HG03045 (cell line): ENCODE data around the gene CHMP4A.

ENCODE experiments used
- ATAC-seq: cut with Tn5 transposase; IDR thresholded peaks from one replicate; pipeline ENCODE4 v1.9.1; 2021; ENCODE audit warnings: mild to moderate bottlenecking, moderate library complexity; ENCODE audit not compliant: unreplicated experiment

CHMP4A gene

GRCh38 chr14:24212924-24213865 lies at the start of gene CHMP4A:
TSS of gene CHMP4A (minus strand) at chr14:24213488. CDS start at chr14:24213439, 49 bp downstream.
- peak; percentile 80 for ATAC-seq

DNA sequence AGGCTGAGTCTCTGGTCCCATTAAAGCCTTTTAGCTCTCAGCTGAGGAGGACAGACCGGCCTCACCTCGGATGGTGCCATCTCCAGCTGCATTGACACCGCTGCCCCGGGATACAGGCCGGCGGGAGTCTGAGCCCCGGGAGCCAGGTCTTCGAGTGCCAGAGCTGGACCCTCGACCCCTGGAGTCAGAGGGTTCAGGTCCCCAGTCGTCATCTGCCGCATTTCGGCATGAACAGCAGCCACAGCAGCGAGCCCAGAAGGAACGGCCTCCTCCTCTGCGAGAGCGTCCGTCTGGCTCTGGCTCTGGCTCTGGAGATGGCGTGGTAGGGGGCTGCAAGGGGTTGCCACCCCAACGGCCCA lies 48.7 kb upstream of the CHMP4A start:
- no peak for ATAC-seq

- ATAC-seq = no peak
Measured at GRCh38 chr14:24261256-24261968, 48.1 kb upstream of the CHMP4A start.

DNA sequence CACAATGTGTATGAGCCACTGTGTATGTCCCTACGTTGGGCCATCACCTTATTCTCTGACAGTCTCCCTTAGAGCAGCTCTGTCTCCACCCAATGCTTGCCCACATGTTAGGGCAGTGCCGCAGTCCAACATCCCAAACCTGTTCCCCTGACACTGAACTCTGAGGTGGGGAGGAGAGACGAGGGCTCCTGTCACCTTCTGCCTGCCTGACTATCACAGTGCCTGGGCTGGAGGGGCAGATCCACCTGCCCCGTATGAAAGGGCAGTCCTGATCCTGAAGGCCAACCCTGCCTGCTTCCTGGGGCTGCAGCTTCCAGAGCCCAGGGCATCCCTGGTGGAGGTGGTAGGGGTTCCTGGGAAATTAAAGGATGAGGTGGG lies 47.5 kb upstream of the CHMP4A start:
- ATAC-seq = no peak

- ATAC-seq = no peak
Measured at GRCh38 chr14:24260026-24260779, 46.9 kb upstream of the CHMP4A start.

- no peak for ATAC-seq
Measured at GRCh38 chr14:24259282-24260025, 46.2 kb upstream of the CHMP4A start.

DNA sequence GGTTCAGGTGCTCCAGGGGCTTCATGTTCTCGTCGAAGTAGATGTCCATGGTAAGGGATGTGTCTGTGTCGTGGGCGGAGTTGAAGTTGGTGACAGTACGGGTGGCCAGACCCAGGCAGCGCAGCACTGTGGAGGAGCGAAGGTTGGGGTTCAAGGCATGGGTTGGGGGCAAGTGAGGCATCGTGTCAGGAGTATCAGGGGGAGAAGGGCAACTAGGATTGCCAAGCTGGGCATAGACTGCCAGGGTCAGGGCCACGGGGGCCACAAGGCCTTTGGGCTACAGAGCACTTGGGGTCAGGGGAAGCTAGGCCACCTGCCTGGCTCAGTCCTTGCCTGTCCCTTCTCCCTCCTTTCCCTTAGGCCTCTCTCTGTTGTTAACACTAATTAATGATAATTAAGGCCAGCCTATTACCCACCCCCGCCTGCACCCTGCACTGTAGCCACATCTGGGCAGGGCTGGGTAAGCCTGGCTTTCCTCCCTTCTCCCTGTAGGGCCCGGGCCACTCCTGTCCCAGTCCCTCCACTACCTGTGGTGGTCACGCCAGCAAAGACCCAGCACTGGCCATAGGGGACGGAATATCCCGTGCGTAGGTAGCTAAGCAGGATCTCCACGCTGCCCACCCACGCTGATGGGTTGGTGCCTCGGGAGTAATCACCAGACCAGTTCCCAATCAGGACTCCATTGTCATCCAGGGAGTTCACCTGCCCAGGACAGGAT lies 45.4 kb upstream of the CHMP4A start:
- ATAC-seq = no peak

DNA sequence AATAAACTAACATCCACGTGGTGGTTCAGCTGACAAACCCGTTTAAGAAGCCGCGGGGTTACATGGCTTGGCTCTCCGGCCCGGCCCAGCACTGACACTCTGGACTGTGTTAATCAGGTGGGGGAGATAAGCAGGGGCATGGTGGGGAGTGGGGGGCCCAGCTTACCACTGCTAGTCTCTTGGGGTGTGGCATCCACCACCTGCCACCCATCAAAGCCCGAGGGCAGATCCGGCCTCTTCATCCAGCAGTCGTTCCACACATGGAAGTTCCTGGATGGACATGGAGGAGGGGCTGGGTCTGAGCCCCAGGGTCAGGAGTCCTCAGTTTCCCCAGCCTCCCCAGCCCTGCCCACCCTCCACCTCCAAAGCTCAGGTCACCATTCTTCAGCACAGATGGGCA lies 44.8 kb upstream of the CHMP4A start:
- ATAC-seq = no peak

DNA sequence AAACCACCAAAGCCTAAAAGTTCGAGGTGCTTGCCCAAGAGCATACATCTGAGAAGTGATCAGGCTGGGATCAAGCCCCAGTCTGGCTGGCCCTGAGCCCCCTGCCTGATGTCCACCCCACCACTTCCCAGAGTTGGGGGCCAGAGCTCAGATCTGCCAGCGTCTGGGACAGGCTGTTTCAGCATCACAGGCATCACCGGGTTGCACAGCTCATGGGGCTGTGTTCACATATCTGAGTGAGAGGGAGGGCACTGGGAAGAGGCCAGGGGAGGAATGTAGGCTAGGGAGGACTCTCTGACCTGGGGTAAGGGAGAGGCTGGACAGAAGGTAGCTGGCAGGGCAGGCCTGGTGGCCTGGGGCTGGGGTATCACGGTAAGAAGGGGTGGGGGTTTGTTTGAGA lies 43.7 kb upstream of the CHMP4A start:
- no peak for ATAC-seq

GRCh38 chr14:24255931-24256711 lies 42.8 kb upstream of the CHMP4A start:
- no peak for ATAC-seq

- no peak for ATAC-seq
Measured at GRCh38 chr14:24255438-24255837, 42.1 kb upstream of the CHMP4A start.

GRCh38 chr14:24254630-24255392 lies 41.5 kb upstream of the CHMP4A start:
- no peak for ATAC-seq

DNA sequence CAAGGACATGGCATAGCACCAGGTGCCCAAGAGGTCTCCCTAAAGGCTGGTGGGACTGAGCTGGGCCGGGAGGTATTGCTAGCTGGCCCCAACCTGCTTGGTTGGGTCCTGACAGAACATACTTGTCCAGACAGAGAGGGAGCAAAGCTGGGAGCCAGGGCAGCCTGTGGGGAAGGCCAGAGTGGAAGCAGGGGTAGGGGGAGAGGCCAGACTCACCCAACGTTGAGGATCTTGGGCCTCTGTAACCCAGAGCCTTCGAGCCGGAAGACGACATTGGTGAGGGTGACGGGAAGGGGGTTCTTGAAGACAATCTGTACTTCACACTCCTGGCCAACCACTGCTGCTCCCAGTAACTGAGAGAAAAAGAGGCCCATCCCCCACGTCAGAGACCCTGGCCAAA lies 40.6 kb upstream of the CHMP4A start:
- no peak for ATAC-seq

DNA sequence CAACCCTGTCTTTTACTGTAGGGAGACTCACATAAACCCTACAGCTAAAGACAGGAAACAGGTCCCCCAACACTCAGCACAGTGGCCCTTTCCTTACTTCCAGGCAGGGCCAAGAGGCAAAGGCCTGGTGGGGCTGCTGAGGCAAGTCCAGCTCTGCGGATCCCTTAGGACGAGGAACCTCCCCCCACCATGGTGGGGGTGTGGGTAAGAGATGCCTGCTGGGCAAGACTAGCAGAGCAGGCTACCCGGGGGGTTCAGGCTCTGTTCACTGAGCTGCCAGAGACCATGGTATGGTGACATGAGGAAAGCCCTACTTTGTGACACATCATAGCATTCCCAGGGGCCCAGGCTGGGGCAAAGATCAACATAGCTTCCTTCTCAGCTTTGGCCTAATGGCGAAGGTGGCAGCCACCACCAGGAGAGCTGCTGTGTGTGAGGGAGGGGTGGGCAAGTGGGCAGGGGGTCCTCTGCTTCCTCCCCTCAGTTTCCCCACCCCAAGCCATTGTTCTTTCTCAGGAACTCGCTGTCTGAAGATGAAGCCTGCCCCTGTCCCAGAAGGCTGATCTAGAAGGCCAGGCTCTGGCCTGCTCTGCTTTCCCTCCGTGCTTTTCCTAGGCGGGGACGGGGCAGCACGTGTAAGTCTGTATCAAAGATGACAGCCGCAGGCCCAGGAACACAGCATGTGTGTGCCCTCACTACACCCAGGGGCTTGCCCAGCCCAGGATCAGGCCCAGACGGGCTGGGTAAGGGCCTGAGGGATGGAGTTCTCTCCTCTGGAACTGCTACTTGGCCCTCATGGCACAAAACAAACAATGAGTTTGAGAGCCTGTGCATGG lies 39.2 kb upstream of the CHMP4A start:
- ATAC-seq = no peak

GRCh38 chr14:24251880-24252288 lies 38.6 kb upstream of the CHMP4A start:
- no peak for ATAC-seq

DNA sequence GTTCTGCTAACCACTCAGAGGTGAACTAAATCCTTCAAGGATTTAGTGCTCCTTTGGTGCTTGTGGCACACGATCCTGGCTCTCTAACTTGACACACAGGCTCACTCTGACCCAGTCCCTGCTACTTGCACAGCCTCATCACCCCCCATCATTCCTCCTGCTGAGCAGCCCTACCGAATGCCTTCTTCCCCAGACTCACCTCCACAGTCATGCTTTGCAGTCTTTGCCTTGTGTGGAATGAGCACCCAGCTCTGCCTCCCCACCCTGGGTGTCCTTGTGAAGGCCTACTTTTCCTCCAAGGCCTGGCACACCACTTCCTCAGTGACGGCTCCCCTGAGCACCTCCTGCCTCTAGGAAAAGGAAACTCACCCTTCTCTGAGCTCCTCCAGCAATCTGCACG lies 37.1 kb upstream of the CHMP4A start:
- ATAC-seq = no peak

- no peak for ATAC-seq
Measured at GRCh38 chr14:24249230-24250021, 36.1 kb upstream of the CHMP4A start.
